ENCODE results near the gene PLA2R1. TPM values are rescaled to one million over a fixed set of nuclear protein-coding genes. Genes with fewer than 3 reads are reported as not detected.

The PLA2R1 gene
- total and polyA plus RNA-seq, 8 donors = 0.31 to 6.8 (median 3.3) TPM

DNA sequence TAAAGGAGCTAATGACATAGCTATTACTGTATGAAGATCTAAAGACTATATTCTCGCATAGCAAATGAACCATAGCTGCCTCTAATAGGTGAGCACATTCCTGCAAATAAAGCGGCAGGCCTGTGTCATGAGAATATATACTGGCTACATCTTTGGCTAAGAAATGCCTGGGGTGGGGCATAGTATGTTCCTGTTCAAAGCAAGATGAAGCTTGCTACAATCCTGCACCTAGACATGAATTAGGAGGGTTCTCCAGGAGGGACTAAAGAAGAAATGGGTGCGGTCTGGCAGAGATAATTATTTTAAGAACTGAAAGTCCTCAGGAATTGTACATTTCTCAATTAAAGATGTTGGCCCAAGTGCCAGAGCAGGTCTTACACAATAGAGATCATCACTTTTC lies 46.8 kb upstream of the PLA2R1 start:
- WGBS, 5 donors = 86 to 97% (median 89%) methylated on average over 3 of the region's 3 CpGs
- H3K9me3 ChIP-seq = no peaks in the 10 kb centered on the region
- H3K4me3 ChIP-seq = no peak overlapping the region
- H3K4me1 ChIP-seq = no peaks in the 10 kb centered on the region
- peaks cover 0 to 9% (median 2%) of the 10 kb centered on the region in 4 donors for H3K36me3 ChIP-seq
- TF ChIP-seq EP300 (IDR thresholded peaks at IDR 0.05) = no peak
- no peak for TF ChIP-seq POLR2AphosphoS5 (IDR thresholded peaks at IDR 0.05)
- TF ChIP-seq POLR2A (IDR thresholded peaks at IDR 0.05) = no peak
- TF ChIP-seq, protein P1, sequence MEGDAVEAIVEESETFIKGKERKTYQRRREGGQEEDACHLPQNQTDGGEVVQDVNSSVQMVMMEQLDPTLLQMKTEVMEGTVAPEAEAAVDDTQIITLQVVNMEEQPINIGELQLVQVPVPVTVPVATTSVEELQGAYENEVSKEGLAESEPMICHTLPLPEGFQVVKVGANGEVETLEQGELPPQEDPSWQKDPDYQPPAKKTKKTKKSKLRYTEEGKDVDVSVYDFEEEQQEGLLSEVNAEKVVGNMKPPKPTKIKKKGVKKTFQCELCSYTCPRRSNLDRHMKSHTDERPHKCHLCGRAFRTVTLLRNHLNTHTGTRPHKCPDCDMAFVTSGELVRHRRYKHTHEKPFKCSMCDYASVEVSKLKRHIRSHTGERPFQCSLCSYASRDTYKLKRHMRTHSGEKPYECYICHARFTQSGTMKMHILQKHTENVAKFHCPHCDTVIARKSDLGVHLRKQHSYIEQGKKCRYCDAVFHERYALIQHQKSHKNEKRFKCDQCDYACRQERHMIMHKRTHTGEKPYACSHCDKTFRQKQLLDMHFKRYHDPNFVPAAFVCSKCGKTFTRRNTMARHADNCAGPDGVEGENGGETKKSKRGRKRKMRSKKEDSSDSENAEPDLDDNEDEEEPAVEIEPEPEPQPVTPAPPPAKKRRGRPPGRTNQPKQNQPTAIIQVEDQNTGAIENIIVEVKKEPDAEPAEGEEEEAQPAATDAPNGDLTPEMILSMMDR (IDR thresholded peaks at IDR 0.05) = no peak
- intact Hi-C loops (cut with DNase I; ENCODE audit: low total_unique reads) = loop anchor here (10.0 kb wide), 1 partner anchor 866 kb away; no protein-coding TSS in a partner anchor
- DNase-seq = no peak
- H3K27ac ChIP-seq = no peak overlapping the region
- no peaks in the 10 kb centered on the region for H3K27me3 ChIP-seq

DNA sequence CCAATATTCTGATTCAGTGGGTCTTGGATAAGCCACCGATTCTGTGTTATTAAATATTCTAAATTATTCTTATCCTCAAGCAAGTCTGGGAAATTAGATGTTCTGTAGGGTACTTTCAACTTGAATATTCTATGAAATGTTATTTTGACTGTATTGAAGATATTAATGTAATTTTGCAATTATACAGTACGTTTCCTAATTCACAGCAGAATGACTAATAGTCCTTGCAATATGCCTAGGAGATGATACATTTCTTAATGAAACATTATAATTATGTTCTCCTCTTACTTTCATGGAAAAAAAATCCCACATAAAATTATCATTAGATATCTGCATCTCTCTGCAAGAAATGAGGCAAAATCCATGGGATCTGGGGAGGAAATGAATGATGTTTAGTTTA lies 46.2 kb upstream of the PLA2R1 start:
- no peak for DNase-seq
- TF ChIP-seq POLR2AphosphoS5 (IDR thresholded peaks at IDR 0.05) = no peak
- no peak for TF ChIP-seq EP300 (IDR thresholded peaks at IDR 0.05)
- no peak for TF ChIP-seq POLR2A (IDR thresholded peaks at IDR 0.05)
- TF ChIP-seq, protein P1 (IDR thresholded peaks at IDR 0.05) = no peak
- no peaks in the 10 kb centered on the region for H3K27me3 ChIP-seq
- H3K9me3 ChIP-seq = no peaks in the 10 kb centered on the region
- intact Hi-C loops (cut with DNase I; ENCODE audit: low total_unique reads) = loop anchor here (10.0 kb wide), 1 partner anchor 866 kb away; no protein-coding TSS in a partner anchor
- H3K4me3 ChIP-seq = no peak overlapping the region
- no peak overlapping the region for H3K27ac ChIP-seq
- peaks cover 0 to 9% (median 2%) of the 10 kb centered on the region in 4 donors for H3K36me3 ChIP-seq
- no peaks in the 10 kb centered on the region for H3K4me1 ChIP-seq
- WGBS, 5 donors = 44 to 84% (median 71%) methylated on average over 2 of the region's 2 CpGs

DNA sequence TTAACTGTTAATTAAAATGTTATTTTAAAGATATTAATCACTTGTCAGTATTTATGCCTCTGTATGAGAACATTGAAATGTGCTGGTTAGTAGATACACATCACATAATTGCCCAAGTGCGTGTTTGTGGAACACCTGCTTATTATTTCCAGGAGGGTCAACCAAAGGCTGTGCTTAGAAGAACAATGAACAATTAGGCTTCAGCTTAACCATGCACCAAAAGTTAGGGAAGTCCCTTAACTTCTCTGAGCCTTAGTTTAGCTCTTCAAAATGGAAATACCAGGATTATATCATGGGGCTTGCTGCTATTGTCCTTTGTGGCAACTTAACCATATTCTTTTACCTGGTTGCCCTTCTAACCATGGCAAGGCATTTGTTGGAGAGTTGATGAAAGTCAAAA lies 43.0 kb upstream of the PLA2R1 start:
- Histone ChIP-seq H3K27me3 (no peaks in the 10 kb centered on the region), H3K36me3 (peaks cover 0 to 5% (median 2%) of the 10 kb centered on the region in 4 donors), H3K4me1 (no peaks in the 10 kb centered on the region), H3K4me3 (no peak overlapping the region), H3K27ac (no peak overlapping the region), H3K9me3 (no peaks in the 10 kb centered on the region)
- TF ChIP-seq EP300 (IDR thresholded peaks at IDR 0.05) (no peak), POLR2AphosphoS5 (IDR thresholded peaks at IDR 0.05) (no peak), POLR2A (IDR thresholded peaks at IDR 0.05) (no peak)
- TF ChIP-seq, protein P1 (IDR thresholded peaks at IDR 0.05) = no peak
- intact Hi-C loops (cut with DNase I; ENCODE audit: low total_unique reads) = loop anchor here (10.0 kb wide), 1 partner anchor 869 kb away; no protein-coding TSS in a partner anchor
- WGBS, 5 donors = 83 to 97% (median 86%) methylated on average over 1 of the region's 1 CpG
- DNase-seq = no peak

DNA sequence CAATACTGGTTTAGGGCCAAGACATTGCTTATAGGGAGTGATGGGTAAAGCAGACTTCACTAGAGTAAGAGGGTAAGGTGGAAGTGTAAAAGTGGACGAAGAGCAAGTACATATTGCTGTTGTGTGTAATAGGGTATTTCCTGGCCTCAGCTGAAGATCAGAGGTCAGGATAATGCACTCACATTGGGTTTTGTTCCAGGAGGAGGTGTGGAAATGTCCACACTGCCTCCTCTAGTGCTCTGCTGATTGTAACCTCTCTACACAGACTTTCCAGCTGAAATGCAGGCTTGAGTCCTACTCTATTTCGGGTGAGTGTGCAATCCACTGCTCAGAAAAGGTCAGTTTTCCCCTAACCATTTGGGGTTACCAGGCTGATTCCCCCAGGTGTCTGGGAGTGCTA lies 41.7 kb upstream of the PLA2R1 start:
- H3K36me3 ChIP-seq = peaks cover 0 to 5% (median 2%) of the 10 kb centered on the region in 4 donors
- H3K4me3 ChIP-seq = no peak overlapping the region
- intact Hi-C loops (cut with DNase I; ENCODE audit: low total_unique reads) = loop anchor here (10.0 kb wide), 1 partner anchor 871 kb away; no protein-coding TSS in a partner anchor
- no peak for DNase-seq
- no peaks in the 10 kb centered on the region for H3K9me3 ChIP-seq
- 41 to 68% (median 61%) methylated on average over 2 of the region's 2 CpGs for WGBS, 5 donors
- no peak overlapping the region for H3K27ac ChIP-seq
- TF ChIP-seq EP300 (IDR thresholded peaks at IDR 0.05) = no peak
- TF ChIP-seq POLR2A (IDR thresholded peaks at IDR 0.05) = no peak
- no peak for TF ChIP-seq POLR2AphosphoS5 (IDR thresholded peaks at IDR 0.05)
- TF ChIP-seq, protein P1 (IDR thresholded peaks at IDR 0.05) = no peak
- H3K27me3 ChIP-seq = no peaks in the 10 kb centered on the region
- H3K4me1 ChIP-seq = no peaks in the 10 kb centered on the region
